Measurements from ENCODE around the gene PDE2A.

PDE2A gene

DNA sequence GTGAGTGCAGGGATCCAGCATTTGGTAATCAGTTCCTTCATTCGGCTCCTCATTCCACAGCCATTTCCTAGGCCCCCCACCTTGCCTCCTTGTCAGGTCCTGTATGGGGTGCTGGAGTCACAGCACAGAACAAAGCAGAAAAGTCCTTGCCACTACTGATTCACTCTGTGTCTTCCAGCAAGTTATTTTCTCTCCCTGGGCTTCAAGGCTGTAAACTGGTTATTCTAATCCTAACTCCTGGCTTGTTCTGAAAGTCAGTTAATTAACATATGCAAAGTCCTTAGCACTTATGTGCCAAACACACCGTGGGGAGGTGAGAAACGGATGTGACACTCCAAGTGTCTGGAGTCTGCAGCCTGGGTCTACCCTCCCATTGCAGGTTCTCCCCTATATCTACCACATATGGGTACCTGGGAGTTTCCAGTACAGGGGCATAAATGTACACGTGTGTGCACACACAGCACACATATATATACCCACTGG is 30.6 kb upstream of the PDE2A start:
- DNase-seq (ENCODE audit: low spot score): no peak

DNA sequence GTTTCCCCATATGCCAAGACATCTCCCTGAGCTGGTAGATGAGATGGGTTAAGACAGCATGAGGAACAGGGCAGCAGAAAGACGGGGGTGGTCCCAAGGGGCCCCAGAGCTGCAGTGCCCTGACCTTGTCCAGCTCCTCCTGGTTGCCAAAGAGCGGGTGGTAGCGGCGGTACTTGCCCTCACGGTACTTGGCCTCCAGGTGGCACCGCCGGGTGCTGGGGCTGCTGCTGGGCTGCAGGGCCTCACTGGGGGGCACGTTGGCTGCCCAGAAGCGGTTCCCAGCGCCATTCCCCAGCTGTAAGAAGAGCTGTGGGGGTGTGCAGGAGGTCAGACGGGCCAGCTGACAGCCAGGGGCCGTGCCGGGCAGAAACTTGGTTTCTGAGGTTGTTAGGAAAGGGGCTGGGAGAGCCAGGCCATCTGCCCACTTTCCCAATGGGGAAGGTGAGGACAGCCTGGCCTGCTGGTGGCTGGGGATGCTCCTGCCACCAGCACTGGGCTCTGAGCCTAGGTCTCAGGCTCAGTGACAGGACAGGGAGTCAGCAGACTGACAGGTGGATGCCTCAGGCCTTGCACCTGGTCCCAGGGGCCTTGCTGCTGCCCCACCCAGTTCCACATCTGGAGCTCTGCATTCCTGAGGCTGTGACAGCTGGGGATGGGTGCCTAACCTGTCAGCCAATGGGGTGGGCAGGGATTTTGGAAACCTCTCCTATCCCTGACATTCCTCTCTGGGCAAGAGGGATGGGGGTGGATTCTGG is 30.0 kb upstream of the PDE2A start:
- DNase-seq (ENCODE audit: low spot score): no peak

DNA sequence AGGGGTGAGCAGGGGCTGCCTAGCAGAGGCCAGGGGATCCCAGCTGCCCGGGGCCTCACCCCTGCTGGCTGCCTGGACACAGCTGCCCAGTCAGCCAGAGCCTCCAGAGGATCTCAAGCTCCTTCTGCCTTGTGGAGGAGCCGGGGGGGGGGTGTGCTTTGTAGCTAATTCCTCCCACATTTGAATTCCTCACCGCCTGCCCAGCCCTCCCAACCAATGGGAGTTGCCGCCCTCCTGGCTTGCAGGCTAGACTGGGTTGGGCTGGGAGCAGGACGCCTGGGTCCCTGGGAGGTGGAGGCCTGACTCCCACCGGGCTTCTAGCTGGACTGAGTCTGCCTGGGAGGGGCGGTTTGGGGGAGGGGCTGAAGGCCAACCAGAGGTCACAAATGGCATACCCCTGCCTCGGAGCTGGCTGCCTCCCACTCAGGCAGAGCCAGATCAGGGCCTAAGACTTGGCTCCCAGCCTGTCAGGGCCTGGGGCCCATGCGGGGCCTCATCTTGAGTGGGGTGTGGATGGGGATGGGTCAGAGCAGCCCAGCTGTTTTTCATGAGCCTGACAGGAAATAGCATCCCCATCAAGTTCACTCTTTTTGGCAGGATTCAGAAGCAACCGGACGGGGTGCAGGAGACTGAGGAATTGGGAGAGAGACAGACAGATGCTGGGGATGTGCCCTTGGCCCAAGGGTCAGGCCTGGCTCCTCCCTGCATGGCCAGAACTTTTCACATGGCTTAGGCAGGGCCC is 29.2 kb upstream of the PDE2A start:
- DNase-seq (ENCODE audit: low spot score): no peak

DNA sequence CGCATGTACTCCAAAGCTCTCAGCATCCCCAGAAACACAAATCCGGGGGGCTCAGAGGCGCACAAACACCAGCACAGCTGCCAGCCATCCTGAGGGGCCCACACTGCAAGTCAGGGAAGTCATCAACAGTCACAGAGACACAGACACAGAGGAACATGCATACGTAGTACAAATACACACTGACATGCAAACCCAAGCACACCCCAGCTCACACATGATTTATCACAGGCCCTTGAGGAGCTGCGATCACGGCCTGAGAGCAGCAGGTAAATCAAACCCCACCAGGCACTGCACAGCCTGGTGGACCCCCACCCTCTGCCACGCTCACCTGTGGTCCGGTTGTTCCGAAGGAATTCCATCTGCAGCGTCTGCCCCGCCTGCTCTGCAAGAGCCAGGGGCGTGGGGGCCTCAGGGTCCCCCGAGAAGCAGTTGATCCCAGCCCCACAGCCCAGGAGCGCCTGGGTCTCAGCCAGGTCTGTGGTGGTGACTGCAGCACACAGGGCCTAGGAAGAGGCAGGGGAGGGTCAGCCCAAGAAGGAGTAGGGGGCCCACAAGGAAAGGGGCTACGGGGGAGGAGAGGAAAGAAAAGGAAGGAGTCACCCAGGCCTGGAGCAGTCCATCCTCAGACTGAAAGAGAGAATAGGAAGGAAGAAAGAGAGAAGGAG is 28.5 kb upstream of the PDE2A start:
- DNase-seq (ENCODE audit: low spot score): no peak

DNA sequence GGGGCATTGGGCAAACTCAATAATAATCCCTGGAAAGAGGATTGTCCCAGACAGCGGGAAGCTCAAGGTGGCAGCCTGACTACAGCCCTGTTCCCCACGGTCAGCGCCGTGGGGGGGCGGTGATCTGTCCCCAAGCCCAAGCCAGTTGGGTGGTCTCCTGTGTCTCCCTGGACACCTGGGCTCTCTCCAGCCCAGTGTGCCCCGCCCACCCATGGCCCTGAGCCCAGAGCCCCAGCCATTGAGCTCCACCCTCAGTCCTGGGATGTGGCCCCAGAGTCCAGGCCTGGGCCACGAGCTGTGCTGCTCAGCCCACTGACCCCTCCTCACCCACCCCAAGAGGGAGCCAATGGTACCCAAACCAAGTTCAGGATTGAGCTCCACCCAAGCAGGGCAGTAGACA is 27.9 kb upstream of the PDE2A start:
- no peak for DNase-seq (ENCODE audit: low spot score)

DNA sequence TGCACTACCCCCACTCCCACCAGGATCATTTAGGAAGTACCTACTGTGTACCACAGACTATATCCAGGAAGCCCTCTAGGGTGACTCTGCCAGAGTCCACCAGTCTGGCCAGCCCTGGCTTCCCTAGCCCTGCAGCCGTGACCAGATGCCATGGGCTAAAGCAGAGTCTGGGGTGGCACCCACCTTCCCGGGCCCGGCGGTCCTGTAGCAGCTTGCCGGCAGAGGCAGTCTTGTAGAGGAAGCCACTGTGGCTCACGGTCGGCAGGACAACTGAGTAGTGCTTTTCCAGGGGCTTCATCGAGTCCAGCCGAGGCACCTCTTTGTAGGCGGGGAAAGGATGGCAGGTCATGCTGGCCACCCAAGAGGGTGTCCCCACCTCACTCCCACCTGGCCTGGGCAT is 27.2 kb upstream of the PDE2A start:
- DNase-seq (ENCODE audit: low spot score): no peak

DNA sequence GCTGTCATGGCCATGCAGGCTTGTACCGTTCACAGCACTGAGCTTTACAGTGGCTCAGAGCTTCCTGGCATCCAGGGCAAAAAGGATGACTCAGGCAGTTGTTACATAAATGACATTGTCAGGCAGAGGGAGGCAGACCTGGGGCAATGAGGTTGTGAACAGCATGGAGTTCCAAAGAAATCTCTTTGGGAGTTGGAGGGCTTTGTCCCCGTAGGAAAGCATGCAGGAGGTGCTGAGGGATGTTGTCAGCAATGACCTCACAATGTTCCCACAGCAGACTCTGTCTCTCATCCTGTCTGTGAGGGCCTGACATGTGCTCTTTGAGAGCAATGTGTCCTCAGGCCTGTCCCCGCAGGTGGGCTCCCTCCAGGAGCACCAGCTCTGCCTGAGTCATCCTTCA is 25.9 kb upstream of the PDE2A start:
- DNase-seq (ENCODE audit: low spot score): no peak

DNA sequence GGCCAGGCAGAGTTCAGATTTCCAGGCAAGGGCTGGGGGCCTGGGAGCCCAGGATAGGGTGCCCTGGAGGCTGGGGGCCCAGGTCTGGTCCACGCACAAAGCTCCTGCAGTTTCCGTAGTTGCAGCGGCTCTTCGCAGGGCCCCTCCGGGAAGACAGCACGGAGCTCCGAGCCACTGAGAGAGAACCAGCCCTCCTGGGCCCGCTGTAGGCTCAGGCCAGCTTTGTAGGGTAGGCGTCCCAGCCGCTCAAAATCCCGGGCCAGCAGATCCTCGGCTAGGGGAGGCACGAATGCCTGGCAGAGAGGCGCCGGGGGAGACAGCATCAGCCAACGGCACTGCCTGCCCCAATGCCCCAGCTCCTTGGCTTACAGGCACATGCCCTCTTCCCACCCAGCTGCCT is 23.6 kb upstream of the PDE2A start:
- no peak for DNase-seq (ENCODE audit: low spot score)

DNA sequence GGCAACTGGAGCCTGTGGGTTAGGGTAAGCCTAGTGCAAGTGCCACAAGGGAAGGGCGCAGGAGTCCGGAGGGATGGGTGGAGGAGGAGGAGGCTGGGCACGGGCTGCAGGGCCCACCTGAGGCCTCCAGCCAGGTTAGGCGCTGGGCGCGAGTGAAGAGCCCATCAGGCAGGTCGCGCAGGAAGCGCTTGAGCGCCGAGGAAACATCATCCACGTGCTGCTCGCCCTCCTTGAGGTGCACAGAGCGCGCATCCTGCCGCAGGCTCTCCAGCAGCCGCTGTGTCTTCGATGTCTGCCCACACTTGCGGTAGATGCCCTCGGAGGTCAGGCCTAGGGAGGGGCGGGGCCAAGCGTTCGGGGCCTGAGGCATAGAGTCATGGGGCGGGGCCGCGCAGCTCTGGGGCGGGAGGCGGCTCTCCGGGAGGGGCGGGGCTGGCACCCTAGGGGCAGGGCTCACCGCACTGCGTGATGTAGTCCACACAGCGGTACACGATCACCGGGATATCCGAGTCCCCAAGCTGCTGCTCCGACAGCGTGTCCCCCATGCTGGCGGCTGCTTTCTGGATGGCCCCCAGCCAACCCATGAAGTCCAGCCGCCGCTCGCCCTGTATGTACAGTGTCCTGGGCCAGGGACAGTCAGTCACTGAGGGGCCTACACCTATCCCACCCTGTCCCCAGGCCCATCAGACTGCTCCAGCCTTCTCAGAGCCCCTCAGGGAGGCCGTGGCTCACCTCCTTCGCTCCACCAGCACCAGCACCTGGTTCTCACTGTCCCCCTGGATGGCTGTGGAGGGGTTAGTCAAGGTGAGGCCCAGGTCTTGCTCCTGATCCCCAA is 22.9 kb upstream of the PDE2A start:
- DNase-seq (ENCODE audit: low spot score): no peak

DNA sequence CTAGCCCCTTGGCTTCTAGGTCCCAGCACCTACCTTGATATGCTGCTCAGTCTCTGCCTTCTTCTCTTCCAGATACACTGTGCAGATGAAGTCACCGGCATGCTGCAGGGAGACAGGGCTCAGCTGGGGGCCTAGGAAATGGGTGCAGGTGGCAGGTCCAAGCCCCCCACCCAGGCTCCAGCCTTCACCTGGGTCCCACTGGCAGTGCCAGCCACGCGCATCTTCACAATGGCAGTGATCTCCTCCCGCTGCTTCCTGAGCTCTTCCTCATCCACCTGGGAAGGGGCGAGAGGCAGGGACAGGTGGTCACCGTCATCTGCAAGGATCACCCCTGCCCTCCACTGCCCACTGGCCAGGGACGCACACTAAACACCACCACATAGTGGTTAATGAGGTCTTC is 21.1 kb upstream of the PDE2A start:
- DNase-seq (ENCODE audit: low spot score): no peak

DNA sequence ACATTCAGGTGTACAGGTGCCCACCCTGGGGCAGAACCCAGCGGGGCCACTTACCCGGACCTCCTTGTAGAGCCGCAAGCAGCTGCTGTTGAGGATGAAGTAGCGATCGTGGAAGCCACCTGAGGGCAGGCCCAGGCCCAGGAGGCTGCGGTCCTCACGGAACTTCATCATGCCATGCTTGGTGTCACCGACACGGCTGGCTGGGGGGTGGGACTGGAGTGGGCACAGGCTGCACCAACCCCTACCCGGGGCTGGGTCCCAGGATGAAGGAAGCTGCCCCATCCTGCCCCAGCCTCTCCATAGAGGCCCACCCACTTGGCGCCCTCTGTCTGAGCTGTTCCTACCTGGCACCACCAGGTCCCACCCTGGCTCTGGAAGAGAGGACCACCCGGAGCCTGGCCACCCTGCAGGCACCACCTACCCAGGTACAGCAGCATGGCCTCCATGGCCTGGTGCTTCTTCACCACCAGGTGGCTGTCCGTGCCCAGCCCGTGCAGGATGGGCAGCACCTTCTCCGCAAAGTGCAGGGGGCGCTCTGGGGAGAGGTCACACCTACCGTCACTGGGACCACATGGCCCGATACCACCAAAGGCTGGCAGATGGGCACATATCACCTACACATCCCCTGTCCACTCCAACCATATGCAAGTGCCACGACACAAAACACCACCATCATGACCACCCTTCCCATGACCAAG is 19.2 kb upstream of the PDE2A start:
- no peak for DNase-seq (ENCODE audit: low spot score)

DNA sequence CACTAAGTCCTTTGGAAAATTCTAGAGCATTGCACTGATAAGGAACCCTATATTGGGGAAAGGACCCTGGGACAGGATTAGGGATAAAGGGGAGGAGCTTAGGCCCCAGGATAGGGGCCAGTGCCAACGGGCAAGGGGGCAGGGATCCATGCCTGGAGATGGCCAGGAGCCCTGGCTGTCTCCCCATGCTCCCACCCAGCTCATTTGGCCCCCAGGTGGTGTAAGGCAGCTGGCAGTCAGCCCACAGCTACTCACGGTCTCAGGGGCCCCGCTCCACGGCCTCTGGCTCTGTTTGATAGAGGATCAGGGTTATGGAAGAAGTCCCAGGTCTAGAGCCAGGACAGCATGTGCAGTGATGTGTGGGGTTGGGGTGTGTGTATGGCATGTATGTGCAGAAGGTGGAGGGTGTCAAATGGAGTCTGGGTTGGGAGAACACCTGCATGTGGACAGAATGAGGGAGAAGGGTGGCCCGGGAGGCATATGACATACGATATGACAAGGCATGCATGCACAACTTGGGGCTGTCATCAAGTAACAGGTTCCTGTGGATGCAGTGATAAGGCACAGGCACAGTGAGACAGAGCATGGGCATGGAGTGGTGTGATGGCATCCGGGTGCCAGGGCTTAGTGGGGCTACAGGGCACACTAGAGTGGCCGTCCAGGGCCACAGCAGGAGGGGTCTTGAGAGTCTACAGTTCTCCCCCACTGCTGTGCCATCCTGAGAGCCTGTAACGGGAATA is 18.4 kb upstream of the PDE2A start:
- DNase-seq (ENCODE audit: low spot score): no peak

DNA sequence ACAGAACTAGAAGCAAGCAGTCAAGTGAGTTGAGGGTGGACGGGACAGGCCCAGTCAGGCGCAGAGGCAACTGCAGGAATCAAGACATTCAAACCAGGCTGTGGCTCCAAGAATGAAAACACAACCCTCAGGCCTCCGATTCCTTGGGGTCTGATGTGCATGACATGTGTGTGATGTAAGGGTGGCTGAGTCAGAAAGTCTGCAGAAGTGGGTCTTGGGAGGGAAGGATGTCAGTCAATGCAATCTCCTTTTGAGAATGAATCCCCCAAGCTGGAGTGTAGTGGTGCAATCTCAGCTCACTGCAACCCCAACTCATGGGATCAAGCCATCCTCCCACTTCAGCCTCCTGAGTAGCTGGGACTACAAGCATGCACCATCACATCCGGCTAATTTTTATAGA is 15.9 kb upstream of the PDE2A start:
- no peak for DNase-seq (ENCODE audit: low spot score)

DNA sequence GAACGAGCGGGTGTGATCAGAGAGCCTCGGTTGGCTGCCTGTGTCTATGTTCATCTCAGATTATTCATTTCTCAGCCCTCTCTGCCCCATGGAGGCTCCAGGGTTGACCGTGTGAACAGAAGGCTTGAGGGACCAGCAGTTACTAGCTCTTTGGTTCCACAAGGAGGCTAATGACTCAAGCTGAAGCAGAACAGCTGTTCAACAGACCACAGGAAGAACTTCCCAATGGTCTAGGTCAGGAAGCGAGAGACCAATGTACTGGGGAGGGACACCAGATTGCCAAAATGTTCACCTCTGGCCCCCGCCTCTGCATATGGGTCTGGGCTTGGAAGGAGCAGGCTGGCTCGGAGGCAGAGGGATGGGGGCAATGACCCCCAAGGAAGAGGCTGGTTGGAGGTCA is 14.7 kb upstream of the PDE2A start:
- no peak for DNase-seq (ENCODE audit: low spot score)

DNA sequence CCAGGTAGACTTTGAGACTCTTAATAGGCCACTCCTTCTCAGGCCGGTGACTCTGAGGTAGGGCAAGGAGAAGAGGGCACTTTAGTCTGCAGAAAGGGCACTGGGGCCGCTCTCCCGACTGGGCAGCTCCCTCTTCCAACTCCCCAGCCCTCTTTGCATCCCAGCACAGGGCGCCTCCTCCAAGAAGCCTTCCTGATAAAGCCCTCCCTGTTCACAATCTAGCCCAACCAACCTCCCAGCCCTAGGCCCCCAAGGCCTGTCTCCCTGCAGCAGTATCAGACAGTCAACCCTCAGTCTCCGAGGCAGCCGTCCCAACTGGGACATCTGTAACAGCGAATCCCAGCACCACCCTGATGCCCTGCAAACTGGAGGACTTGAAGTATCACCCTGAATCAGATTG is 14.3 kb upstream of the PDE2A start:
- DNase-seq (ENCODE audit: low spot score): no peak

DNA sequence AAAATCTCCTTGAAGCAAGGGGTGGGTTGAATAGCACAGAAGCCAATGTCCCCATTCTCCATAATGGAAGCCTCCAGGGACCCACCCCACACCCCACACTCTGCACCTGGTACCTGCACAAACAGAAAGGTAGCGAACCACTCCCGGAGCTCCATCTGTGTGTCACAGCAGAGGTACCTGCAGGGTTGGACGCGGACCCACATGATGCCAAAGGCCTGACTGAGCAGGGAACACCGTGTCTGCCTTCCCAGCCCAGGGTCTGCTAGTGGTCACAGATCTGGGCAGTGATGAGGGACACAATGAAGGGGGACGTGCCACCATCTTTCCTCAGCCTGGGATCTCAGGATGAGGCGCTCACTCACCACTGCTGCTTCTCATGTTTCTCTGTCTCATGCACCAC is 13.1 kb upstream of the PDE2A start:
- no peak for DNase-seq (ENCODE audit: low spot score)

DNA sequence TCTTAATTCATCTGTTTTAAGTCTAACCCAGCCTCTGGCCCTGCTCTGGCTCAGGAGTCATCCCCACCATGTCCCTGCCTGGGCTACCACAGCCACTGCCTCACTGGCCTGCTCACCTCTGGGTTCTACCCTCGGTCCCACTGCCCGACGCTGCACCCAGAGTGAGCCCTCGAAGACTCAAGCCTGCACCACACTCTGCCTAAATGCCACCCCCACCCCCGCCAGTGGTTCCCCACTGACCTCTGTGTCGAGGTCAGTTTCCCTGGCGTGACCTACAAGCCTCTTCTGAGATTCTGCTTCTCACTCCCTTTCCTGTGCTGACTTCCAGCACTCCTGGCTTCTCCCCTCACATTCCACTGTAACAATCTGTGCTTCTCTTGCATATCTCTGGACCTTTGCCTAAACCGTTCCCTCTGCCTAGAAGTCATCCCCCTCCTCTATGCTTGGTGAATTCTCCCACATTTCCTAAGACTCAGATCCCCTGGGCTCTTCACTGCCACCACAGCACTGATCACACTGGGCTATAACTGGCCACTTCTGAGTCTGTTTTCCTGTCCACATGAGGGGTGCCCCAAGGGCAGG is 12.5 kb upstream of the PDE2A start:
- DNase-seq (ENCODE audit: low spot score): no peak

DNA sequence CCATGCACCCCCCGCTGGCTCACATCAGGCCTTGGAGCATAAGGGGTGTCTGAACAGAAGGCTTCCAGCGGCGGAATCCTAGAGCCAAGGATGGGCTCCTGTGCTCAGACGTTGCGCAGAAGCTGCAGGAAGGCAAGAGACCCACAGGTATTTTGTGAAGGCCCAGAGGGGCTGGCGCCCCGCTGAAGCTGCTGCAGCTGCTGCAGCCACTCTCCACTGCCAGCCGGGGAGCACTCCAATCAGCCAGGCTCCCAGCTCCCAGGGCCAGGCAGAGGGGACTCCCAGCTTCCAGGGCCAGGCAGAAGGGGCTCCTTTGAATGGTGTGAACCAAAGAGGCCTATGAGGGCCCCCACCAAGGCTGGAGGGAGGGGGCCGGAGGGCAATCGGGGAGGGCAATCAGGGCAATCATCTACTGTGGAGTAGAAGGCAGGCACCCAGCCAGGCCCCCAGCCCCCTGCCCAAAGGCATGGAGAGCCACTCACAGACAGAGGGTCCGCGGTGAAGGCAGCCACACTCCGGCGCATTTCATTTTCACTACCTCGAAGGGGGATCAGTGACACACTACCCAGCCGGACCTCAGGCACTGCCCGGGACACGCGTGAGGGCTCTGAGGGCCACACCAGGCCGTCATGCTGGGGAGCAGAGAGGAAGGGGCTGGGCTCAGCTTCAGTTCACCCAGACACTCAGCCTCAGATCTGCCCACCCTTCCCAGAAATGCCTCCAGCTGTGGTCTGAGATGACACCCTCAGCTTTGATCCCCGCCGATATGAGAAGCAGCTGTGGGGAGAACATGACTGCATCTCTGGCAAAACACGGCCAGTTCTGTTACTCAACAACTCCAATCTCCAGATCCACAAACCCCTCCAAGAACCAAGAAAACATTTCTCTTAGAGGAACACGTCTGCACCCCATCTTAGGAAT is 11.6 kb upstream of the PDE2A start:
- no peak for DNase-seq (ENCODE audit: low spot score)

DNA sequence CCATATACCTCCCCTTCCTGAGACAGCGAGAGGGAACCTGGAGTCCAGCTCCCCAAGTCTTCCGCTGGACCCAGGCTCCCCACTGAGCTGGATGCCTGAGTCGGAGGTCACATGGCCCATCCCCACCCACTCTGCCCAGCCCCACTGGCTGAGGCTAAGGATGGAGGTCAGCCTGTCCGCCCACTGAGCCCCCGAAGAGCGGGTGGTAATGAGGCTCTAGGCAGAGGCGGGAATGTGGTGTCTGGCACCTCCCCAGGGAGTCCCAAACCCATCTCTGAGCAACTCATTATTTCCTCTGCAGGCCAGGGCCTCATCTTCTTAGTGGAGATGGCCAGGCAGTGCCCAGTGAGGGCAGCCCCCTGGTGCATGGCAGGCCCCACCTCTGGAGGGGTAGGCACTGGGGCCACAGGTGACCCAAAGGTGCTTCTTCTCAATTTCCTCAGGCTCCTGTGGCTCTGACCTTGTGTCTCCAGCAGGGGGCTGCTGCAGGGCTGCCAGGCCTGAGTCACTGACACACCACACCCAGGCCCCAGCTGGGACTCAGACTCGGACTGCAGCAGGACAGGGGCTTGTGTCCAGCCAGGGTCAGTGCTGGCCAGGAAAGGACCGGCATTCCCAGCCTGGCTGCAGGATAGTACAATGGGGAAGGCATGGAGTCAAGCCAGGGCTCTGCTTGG is 10.2 kb upstream of the PDE2A start:
- DNase-seq (ENCODE audit: low spot score): no peak

Data from pons (tissue), 1 donor.